HS-27A (cell line): ENCODE measurements around the gene C6orf47.

Experiments
- DNase-seq: peaks from one replicate; pipeline ENCODE4 v3.0.0-alpha.2; 2012; ENCODE audit warnings: low read depth, missing footprints

Gene C6orf47

DNA sequence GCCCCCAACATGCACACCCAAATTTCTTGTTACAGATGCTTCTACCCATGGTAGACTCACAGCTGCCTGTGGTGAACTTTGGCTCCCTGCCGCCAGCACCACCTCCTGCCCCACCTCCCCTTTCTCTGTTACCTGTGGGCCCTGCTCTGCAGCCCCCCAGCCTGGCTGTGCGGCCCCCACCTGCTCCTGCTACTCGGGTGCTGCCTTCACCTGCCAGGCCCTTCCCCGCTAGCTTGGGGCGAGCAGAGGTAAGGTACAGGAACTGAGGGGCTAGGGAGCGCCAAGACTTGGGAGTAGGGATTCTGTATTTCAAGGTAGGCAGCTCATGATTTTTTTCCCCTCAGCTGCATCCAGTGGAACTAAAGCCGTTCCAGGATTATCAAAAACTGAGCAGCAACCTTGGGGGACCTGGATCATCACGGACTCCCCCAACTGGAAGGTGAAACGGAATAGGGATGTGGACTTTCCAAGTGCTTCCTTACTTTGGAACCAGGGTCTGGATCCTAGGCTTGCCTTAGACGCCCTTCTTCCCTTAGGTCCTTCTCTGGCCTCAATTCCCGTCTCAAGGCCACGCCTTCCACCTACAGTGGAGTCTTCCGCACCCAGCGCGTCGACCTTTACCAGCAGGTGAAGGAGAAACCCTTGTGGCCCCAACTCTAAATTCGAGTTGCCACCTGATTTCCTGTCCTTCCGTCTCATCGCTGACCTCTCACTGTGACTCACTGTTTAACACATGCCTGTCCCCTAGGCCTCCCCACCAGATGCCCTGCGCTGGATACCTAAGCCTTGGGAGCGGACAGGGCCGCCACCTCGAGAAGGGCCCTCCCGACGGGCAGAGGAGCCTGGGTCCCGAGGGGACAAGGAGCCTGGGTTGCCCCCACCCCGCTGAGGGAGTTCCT is 23.6 kb downstream of the C6orf47 start:
- DNase-seq: no peak

DNA sequence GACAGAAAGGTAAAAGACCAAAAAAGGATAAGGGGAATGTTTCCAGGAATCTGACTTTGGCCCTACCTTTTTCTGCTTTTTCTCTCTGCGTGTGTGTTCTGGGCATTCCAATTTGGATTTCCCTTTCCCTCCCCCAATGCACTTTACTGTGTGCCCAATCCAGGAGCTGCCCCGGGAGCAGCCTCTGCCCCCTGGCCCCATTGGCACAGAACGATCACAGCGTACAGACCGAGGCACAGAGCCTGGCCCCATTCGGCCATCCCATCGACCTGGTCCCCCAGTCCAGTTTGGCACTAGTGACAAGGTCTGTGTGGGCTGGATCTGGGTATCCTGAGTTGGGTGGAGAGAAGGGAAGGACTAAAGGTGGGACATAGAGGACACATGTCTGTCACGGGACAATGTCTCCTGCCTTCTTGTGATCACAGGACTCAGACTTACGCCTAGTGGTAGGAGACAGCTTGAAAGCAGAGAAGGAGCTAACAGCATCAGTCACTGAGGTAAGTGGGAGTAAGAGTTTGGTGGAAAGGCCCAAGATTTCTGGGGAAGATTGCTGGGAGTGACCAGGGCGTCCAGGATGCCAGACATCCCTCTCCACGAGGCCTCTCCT is 25.5 kb downstream of the C6orf47 start:
- no peak for DNase-seq

DNA sequence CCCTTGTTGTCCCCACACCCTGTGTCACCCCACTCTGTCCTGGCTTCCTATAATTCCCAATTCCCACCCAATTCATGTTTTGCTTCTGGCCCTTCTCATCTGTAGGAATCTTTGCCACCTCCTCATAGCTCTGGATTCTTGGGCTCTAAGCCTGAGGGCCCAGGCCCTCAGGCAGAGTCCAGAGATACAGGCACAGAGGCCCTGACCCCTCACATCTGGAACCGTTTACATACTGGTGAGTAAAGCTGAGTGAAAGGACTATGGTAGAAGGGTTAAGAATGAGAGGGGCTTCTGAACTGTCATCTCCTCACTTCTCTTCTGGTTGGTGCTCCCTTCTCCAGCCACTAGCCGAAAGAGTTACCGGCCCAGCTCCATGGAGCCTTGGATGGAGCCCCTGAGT is 26.4 kb downstream of the C6orf47 start:
- DNase-seq: no peak

DNA sequence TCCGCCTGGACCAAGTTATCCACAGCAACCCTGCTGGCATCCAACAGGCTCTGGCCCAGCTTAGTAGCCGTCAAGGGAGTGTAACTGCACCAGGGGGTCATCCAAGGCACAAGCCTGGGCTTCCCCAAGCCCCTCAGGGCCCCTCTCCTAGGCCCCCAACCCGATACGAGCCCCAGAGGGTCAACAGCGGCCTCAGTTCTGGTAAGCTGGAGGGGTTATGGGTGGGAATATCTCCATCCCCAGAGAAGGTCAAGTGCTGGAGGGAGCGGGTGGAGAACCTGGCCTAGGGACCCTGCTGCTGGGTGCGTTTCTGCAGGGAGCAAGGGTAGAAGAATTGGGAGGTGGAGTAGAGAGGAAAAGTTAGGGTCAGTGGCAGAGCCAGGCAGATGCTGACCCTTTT is 27.1 kb downstream of the C6orf47 start:
- DNase-seq: no peak

DNA sequence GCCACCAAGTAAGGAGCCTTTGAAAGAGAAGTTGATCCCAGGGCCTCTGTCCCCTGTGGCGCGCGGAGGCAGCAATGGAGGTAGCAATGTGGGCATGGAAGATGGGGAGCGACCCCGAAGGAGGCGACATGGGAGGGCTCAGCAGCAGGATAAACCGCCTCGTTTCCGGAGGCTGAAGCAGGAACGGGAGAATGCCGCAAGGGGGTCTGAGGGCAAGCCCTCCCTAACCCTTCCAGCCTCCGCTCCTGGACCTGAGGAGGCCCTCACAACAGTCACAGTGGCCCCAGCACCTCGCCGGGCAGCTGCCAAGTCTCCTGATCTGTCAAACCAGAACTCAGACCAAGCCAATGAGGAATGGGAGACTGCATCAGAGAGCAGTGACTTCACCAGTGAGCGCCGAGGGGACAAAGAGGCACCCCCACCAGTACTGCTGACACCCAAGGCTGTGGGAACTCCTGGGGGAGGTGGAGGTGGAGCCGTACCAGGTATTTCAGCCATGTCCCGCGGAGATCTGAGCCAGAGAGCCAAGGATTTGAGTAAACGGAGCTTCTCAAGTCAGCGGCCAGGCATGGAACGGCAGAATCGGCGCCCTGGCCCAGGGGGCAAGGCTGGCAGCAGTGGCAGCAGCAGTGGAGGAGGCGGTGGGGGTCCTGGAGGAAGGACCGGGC is 28.2 kb downstream of the C6orf47 start:
- DNase-seq: no peak

DNA sequence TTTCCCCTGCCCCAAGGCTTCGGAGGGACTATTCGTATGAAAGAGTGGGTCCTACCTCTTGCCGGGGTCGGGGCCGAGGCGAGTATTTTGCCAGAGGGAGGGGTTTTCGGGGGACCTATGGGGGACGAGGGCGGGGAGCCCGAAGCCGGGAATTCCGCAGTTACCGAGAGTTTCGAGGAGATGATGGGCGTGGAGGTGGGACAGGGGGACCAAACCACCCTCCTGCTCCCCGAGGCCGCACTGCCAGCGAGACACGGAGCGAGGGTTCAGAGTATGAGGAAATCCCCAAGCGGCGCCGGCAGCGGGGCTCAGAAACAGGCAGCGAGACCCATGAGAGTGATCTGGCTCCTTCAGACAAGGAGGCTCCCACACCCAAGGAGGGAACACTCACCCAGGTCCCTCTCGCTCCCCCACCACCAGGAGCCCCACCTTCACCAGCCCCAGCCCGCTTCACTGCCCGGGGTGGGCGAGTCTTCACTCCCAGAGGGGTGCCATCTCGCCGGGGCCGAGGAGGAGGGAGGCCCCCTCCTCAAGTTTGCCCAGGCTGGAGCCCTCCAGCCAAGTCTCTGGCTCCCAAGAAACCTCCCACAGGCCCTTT is 28.8 kb downstream of the C6orf47 start:
- DNase-seq: no peak

DNA sequence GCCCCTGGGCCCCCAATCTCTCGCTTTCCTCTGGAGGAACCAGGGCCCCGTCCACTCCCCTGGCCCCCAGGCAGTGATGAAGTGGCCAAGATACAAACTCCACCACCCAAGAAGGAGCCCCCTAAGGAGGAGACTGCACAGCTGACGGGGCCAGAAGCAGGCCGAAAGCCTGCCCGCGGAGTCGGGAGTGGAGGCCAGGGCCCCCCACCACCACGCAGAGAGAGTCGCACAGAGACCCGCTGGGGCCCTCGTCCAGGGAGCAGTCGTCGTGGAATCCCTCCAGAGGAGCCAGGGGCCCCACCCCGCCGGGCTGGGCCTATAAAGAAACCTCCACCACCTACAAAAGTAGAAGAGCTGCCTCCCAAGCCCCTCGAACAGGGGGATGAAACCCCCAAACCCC is 29.4 kb downstream of the C6orf47 start:
- DNase-seq: no peak

DNA sequence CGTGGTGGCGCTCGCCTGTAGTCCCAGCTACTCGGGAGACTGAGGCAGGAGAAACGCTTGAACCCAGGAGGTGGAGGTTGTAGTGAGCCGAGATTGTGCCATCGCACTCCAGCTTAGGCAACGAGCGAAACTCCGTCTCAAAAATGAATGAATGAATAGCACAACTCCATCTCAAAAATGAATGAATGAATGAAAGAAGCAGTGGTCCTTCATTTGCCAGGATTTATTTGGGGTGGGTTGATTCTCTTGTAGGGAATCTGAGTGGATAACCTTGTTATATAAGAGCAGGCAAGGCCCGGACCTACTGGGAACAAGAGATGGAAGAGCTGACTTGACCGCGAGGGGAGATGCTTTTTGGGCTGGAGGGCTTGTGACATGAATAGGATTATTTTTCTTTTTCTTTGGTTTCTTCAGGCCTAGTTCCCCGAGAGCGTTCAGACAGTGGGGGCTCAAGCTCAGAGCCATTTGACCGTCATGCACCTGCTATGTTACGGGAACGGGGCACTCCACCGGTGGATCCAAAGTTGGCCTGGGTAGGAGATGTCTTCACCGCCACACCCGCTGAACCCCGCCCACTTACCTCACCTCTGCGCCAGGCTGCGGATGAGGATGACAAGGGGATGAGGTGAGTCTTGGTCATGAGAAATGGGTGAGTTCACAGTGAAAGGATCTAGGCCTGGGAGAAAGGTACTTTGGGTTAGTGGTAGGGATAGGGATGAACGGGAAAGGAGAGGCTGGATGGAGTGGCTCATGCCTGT is 30.2 kb downstream of the C6orf47 start:
- DNase-seq: no peak

DNA sequence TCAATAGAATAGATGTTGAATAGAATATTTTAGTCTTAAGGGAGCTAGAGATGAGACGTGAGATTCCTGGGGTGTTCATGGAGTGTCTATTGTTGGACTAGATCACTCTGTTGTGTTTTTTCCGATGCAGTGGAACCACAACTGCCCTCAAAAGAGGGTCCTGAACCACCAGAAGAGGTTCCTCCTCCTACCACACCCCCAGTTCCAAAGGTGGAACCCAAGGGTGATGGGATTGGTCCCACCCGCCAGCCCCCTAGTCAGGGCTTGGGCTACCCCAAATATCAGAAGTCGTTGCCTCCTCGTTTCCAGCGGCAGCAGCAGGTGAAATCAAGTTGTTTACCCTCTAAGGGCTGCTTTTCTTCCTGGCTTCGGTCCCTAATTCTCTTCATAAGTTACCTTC is 31.6 kb downstream of the C6orf47 start:
- DNase-seq: no peak

DNA sequence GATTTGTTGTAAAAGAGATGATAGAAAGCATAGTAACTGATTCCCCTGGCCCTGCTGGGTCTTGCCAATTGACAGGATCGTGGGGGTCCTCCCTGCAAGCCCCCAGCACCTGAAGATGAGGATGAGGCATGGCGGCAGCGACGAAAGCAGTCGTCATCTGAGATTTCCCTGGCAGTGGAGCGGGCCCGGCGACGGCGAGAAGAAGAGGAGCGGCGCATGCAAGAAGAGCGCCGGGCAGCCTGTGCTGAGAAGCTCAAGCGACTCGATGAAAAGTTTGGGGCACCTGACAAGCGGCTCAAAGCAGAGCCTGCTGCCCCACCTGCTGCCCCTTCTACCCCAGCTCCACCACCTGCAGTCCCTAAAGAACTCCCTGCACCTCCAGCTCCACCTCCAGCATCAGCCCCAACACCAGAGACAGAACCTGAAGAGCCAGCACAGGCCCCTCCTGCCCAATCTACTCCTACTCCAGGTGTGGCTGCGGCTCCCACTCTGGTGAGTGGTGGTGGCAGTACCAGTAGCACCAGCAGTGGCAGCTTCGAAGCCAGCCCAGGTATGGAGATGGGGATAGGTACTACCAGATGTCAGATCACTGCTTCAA is 32.8 kb downstream of the C6orf47 start:
- DNase-seq: no peak

DNA sequence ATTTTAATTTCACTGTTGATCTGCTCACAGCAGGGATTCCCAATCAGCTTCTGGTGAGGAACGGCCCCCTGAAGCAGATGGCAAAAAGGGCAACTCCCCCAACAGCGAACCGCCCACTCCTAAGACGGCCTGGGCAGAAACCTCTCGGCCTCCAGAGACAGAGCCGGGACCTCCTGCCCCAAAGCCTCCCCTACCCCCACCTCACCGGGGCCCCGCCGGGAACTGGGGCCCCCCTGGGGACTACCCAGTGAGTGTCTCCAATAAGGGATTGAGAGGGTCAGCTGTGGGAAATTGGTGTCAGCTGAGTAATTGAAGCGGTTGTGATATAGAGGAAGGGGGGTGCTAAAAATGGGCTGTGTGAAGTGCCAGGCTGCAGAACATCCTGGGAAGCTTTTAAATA is 33.6 kb downstream of the C6orf47 start:
- DNase-seq: no peak

DNA sequence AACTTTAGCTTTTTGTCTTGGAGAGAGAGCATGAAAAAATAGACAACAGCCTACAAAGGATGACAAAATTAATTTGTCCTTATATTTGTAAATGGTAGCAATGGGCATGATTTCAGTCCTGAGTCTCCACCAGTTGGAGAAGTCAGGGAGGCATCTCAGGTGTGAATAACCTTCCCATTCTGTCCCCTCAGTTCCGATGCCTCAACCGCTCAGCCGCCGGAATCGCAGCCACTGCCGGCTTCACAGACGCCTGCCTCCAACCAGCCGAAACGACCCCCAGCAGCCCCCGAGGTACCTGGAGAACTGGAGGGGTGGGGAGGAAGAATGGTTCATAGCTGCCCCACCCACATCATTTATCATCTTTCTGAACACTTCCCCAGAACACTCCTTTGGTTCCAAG is 36.5 kb downstream of the C6orf47 start:
- no peak for DNase-seq

DNA sequence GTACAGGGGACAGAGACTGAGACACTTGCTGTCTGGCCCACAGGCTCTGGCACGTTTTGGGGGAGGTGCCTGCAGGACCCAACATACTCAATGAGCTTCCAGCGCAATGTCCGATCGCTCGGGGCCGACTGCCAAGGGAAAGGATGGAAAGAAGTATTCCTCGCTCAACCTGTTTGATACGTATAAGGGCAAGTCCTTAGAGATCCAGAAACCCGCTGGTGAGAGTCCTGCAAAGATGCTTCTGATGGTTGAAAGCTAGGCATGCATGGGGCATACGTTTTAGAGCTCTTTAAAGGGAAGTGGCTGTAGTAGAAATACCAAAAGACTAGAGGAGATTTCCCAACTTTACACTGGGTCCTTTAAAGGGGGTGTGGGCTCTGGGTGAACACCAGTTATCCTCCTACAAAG is 37.9 kb downstream of the C6orf47 start:
- no peak for DNase-seq

DNA sequence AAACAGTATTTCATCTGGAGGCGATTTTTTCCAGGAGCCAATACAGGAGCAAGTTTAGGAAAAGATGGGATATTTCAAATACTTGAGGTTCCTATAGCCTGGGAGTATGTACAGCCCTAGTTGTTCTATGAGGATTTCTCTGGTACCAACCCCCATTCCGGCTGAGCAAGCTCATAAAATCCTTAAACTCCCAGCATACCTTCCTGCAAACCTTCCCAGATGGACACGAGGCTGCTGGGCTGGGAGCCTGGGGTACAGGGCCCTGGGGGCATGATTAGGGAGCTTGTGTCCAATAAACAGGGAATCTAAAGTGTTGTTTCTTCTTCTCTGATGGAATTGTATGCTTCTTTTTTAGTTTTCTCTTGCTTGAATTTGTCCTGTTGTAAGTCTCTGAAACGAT is 38.6 kb downstream of the C6orf47 start:
- DNase-seq: no peak

DNA sequence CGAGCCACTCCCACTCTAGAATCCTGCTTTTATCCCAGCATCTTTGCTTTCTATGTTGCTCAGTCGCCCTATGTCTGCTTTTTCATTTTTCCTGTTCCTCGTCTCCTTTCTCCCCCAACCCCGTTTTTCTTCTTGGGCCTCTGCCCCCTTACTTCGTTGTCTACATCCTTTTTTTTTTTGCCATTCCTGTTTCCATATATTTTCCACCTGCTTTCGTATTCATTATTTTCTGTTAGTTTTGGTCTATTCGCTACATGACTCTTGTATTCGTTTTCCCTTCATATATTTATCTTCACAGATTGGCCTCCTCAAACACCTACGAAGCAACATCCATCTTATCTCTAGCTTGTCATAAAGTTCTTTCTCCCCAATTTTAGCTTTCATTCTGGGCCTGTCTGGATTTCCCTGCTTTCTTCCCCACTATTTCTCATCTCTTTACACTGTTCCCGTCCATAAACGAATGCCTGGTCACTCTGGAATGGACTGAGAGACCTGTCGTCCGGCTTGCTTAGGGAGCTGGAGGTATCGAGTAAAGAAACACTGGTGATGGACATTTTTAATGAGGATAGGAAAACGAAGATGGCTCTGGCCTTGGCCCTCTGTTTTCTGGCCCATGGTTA is 39.1 kb downstream of the C6orf47 start:
- DNase-seq: no peak

DNA sequence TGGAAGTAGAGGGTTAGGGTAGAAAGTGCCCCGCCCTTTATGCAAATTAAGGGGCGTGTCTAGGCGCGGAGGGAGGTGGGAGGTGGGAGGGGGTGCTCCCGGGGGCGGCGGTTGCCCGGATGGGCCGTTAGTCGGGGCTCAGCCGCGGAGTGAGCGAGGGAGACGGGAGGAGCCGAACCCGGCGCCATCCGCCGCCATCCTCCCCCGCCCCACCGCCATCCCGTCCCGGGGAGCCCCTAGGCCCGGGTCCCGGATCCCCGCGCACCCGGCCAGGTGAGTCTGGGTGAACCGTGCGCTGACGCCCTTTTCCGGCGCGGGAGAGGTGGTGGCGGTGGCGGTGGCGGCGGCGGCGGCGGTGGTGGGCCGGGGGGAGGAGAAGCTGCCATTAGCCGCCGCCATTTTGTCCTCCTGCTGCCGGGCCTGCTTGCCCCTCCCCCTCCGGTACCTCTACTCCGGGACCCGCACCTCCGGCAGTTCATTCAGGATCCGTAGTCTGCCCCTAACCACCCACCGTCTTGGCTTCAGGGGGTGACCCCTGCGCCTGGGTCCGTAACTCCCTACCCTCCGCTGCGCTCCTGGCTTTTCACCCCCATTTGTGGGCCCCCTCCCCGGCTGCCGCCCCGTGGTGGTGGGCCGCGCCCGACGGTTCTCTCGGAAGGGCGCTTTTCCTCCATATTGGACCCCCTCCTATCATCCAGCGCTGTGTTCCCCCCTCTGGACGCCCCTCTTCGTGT is 39.8 kb downstream of the C6orf47 start, which contains the start of gene PRRC2A:
PRRC2A (plus strand) TSS at position 130 of the 734 bp plus-strand sequence. CDS start 2,075 bp downstream, outside the sequence.
- no peak for DNase-seq

DNA sequence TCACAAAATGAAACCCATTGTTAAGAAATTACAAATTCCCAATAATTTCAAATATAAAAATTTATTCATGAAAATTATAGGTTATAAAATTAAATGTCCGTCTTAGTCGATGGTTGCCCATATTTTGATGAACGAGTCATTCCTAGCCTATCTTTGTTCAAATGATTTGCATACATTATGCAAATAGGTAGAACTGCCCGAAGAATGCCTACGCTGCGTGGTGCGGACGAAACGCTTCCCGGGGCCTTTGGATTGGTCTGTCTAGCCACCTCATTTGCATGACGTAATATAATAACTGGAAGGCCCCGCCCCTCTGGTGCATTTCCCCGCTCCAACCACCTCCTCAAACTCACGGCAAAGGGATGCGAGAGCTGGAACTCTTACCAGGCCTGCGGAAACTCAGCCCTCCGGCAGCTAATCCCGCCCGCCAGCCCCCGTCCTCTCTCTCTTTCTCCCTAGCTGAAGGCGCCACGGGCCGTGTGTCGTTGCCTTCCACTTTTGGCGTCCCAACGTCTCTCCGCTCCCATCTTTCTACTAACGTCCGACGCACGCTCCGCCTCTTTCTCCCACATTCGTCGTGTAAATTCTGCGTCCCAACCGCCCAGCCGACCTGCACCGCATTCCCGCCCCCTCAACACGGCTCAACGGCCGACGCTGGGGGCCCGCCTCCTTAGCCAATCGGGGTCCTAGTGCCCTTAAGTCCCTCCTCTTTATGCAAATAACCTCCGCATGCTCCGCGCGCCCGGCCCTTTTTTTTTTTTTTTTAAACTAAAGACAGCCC is 40.6 kb downstream of the C6orf47 start:
- peak; percentile 98 for DNase-seq

DNA sequence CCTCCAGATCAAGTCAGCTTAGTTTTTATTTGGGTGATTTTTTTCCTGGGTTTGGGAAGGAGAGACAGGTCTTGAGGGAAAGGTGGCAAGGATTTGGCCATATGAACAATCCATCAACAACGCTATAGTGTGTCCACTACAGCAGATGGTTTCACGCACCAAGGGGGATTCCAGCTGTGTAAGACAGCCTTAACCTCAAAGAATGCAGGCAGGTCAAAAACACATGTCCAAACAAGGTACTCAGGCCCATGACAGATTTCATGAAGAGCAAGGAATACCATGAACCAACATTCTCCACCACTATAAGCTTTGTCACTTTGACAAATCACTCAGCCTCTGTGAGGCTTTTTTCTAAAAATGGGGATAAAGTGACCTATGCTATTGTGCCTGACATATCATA is 43.6 kb downstream of the C6orf47 start:
- DNase-seq: no peak

DNA sequence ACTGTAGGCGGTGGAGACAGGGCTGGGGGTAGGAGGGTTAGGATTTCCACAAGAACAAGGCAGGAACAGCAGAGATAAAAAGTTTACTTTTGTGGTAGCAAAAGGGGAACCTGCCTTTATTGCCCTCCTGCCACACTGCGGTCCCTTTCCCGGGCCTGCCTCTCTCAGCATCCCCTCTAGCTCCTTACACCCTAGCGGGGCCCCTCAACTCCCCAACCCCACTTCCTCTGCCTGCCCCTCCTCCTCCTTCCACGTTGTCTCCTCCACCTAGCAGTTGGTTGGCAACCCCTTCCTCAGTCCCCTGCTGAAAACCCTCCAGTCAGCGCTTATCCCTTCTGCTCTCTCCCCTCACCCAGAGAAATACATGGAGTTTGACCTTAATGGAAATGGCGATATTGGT is 44.8 kb downstream of the C6orf47 start:
- no peak for DNase-seq
